ENCODE data around the gene PDLIM7.

GRCh38 chr5:177538876-177539275 is 41.5 kb upstream of the PDLIM7 start:
- no peak for TF ChIP-seq CTCF (IDR thresholded peaks at IDR 0.05)
- TF ChIP-seq SIN3A (IDR thresholded peaks at IDR 0.05; ENCODE audit: borderline replicate concordance, low read depth, low read length) = no peak
- TF ChIP-seq YY1 (IDR thresholded peaks at IDR 0.05; ENCODE audit: low read depth) = no peak
- TF ChIP-seq POLR2AphosphoS5 (IDR thresholded peaks at IDR 0.05; ENCODE audit: low read depth, low read length) = no peak
